ENCODE results near the gene HIPK2.
A peak's percentile ranks its signal among the peaks of the same experiment; 100 is the strongest.

The HIPK2 gene

GRCh38 chr7:139682136-139683013, 95.4 kb downstream of the HIPK2 start:
- H3K4me3 ChIP-seq (ENCODE audit: low read length): peak overlapping the region; percentile 40
- peak overlapping the region; percentile 90 for H3K9ac ChIP-seq (ENCODE audit: low read depth, low read length)
- peaks cover 62% of the 10 kb centered on the region for H3K4me1 ChIP-seq (ENCODE audit: control insufficient read depth, insufficient read depth, low read length)
- peak overlapping the region; percentile 64 for H3K4me2 ChIP-seq (ENCODE audit: low read length)
- H3K9me3 ChIP-seq (replicated peaks; ENCODE audit: low read length): peaks cover 10% of the 10 kb centered on the region
- no peaks in the 10 kb centered on the region for H3K27me3 ChIP-seq (ENCODE audit: control insufficient read depth, insufficient read depth, low read length)
- H3K36me3 ChIP-seq (ENCODE audit: insufficient read depth, low read length): peaks cover 20% of the 10 kb centered on the region

- H3K27me3 ChIP-seq (ENCODE audit: control insufficient read depth, insufficient read depth, low read length): no peaks in the 10 kb centered on the region
- peaks cover 10% of the 10 kb centered on the region for H3K9me3 ChIP-seq (replicated peaks; ENCODE audit: low read length)
- H3K4me2 ChIP-seq (ENCODE audit: low read length): peak overlapping the region; percentile 64
- H3K36me3 ChIP-seq (ENCODE audit: insufficient read depth, low read length): peaks cover 20% of the 10 kb centered on the region
- H3K9ac ChIP-seq (ENCODE audit: low read depth, low read length): peak overlapping the region; percentile 90
- H3K4me3 ChIP-seq (ENCODE audit: low read length): peak overlapping the region; percentile 40
- H3K4me1 ChIP-seq (ENCODE audit: control insufficient read depth, insufficient read depth, low read length): peaks cover 60% of the 10 kb centered on the region
Measured at GRCh38 chr7:139681812-139682135, 96.0 kb downstream of the HIPK2 start.

GRCh38 chr7:139681463-139681755, 96.4 kb downstream of the HIPK2 start:
- peaks cover 61% of the 10 kb centered on the region for H3K4me1 ChIP-seq (ENCODE audit: control insufficient read depth, insufficient read depth, low read length)
- peak overlapping the region; percentile 40 for H3K4me3 ChIP-seq (ENCODE audit: low read length)
- H3K4me2 ChIP-seq (ENCODE audit: low read length): peak overlapping the region; percentile 64
- H3K9ac ChIP-seq (ENCODE audit: low read depth, low read length): peak overlapping the region; percentile 90
- peaks cover 10% of the 10 kb centered on the region for H3K9me3 ChIP-seq (replicated peaks; ENCODE audit: low read length)
- no peaks in the 10 kb centered on the region for H3K27me3 ChIP-seq (ENCODE audit: control insufficient read depth, insufficient read depth, low read length)
- peaks cover 20% of the 10 kb centered on the region for H3K36me3 ChIP-seq (ENCODE audit: insufficient read depth, low read length)

- Histone ChIP-seq H3K27me3 (ENCODE audit: control insufficient read depth, insufficient read depth, low read length) (no peaks in the 10 kb centered on the region), H3K4me3 (ENCODE audit: low read length) (peak overlapping the region; percentile 40), H3K4me1 (ENCODE audit: control insufficient read depth, insufficient read depth, low read length) (peaks cover 67% of the 10 kb centered on the region), H3K4me2 (ENCODE audit: low read length) (peak overlapping the region; percentile 64), H3K9ac (ENCODE audit: low read depth, low read length) (peak overlapping the region; percentile 90), H3K9me3 (replicated peaks; ENCODE audit: low read length) (peaks cover 7% of the 10 kb centered on the region), H3K36me3 (ENCODE audit: insufficient read depth, low read length) (peaks cover 22% of the 10 kb centered on the region)
Measured at GRCh38 chr7:139680676-139681462, 96.9 kb downstream of the HIPK2 start.

- Histone ChIP-seq H3K4me3 (ENCODE audit: low read length) (no peak overlapping the region), H3K4me2 (ENCODE audit: low read length) (peak overlapping the region; percentile 8), H3K9ac (ENCODE audit: low read depth, low read length) (peak overlapping the region; percentile 90), H3K27me3 (ENCODE audit: control insufficient read depth, insufficient read depth, low read length) (no peaks in the 10 kb centered on the region), H3K9me3 (replicated peaks; ENCODE audit: low read length) (no peaks in the 10 kb centered on the region), H3K36me3 (ENCODE audit: insufficient read depth, low read length) (peaks cover 22% of the 10 kb centered on the region), H3K4me1 (ENCODE audit: control insufficient read depth, insufficient read depth, low read length) (peaks cover 75% of the 10 kb centered on the region)
Measured at GRCh38 chr7:139679731-139680594, 97.8 kb downstream of the HIPK2 start.

- Histone ChIP-seq H3K36me3 (ENCODE audit: insufficient read depth, low read length) (peaks cover 37% of the 10 kb centered on the region), H3K9ac (ENCODE audit: low read depth, low read length) (no peak overlapping the region), H3K27me3 (ENCODE audit: control insufficient read depth, insufficient read depth, low read length) (no peaks in the 10 kb centered on the region), H3K4me1 (ENCODE audit: control insufficient read depth, insufficient read depth, low read length) (peaks cover 71% of the 10 kb centered on the region), H3K4me3 (ENCODE audit: low read length) (no peak overlapping the region), H3K4me2 (ENCODE audit: low read length) (no peak overlapping the region), H3K9me3 (replicated peaks; ENCODE audit: low read length) (no peaks in the 10 kb centered on the region)
Measured at GRCh38 chr7:139676390-139676789, 101.4 kb downstream of the HIPK2 start.

- Histone ChIP-seq H3K9me3 (replicated peaks; ENCODE audit: low read length) (no peaks in the 10 kb centered on the region), H3K4me1 (ENCODE audit: control insufficient read depth, insufficient read depth, low read length) (peaks cover 67% of the 10 kb centered on the region), H3K9ac (ENCODE audit: low read depth, low read length) (peak overlapping the region; percentile 33), H3K36me3 (ENCODE audit: insufficient read depth, low read length) (peaks cover 37% of the 10 kb centered on the region), H3K4me2 (ENCODE audit: low read length) (no peak overlapping the region), H3K4me3 (ENCODE audit: low read length) (no peak overlapping the region), H3K27me3 (ENCODE audit: control insufficient read depth, insufficient read depth, low read length) (no peaks in the 10 kb centered on the region)
Measured at GRCh38 chr7:139675127-139676125, 102.4 kb downstream of the HIPK2 start.

- Histone ChIP-seq H3K9ac (ENCODE audit: low read depth, low read length) (no peak overlapping the region), H3K9me3 (replicated peaks; ENCODE audit: low read length) (no peaks in the 10 kb centered on the region), H3K27me3 (ENCODE audit: control insufficient read depth, insufficient read depth, low read length) (no peaks in the 10 kb centered on the region), H3K36me3 (ENCODE audit: insufficient read depth, low read length) (peaks cover 41% of the 10 kb centered on the region), H3K4me3 (ENCODE audit: low read length) (no peak overlapping the region), H3K4me2 (ENCODE audit: low read length) (no peak overlapping the region), H3K4me1 (ENCODE audit: control insufficient read depth, insufficient read depth, low read length) (peaks cover 66% of the 10 kb centered on the region)
Measured at GRCh38 chr7:139674752-139675126, 103.1 kb downstream of the HIPK2 start.

- Histone ChIP-seq H3K4me3 (ENCODE audit: low read length) (no peak overlapping the region), H3K36me3 (ENCODE audit: insufficient read depth, low read length) (peaks cover 41% of the 10 kb centered on the region), H3K9ac (ENCODE audit: low read depth, low read length) (no peak overlapping the region), H3K4me1 (ENCODE audit: control insufficient read depth, insufficient read depth, low read length) (peaks cover 64% of the 10 kb centered on the region), H3K4me2 (ENCODE audit: low read length) (no peak overlapping the region), H3K9me3 (replicated peaks; ENCODE audit: low read length) (no peaks in the 10 kb centered on the region), H3K27me3 (ENCODE audit: control insufficient read depth, insufficient read depth, low read length) (no peaks in the 10 kb centered on the region)
Measured at GRCh38 chr7:139674341-139674740, 103.5 kb downstream of the HIPK2 start.

- no peak overlapping the region for H3K4me3 ChIP-seq (ENCODE audit: low read length)
- peaks cover 62% of the 10 kb centered on the region for H3K4me1 ChIP-seq (ENCODE audit: control insufficient read depth, insufficient read depth, low read length)
- H3K9me3 ChIP-seq (replicated peaks; ENCODE audit: low read length): no peaks in the 10 kb centered on the region
- no peak overlapping the region for H3K4me2 ChIP-seq (ENCODE audit: low read length)
- peaks cover 47% of the 10 kb centered on the region for H3K36me3 ChIP-seq (ENCODE audit: insufficient read depth, low read length)
- no peak overlapping the region for H3K9ac ChIP-seq (ENCODE audit: low read depth, low read length)
- H3K27me3 ChIP-seq (ENCODE audit: control insufficient read depth, insufficient read depth, low read length): no peaks in the 10 kb centered on the region
Measured at GRCh38 chr7:139673762-139674161, 104.0 kb downstream of the HIPK2 start.
